Effector memory CD4-positive, alpha-beta T cell (primary cell): ENCODE measurements around the gene GLCE.

Source experiments
- DNase-seq, 3 donors: peaks; one replicate each; pipeline ENCODE4 v3.0.0-alpha.2; 2020
- H3K27ac ChIP-seq: 2 replicates; pipeline ENCODE4 v1.7.0; 2013; ENCODE audit warnings: mild to moderate bottlenecking, low read length, moderate library complexity; ENCODE audit not compliant: insufficient read depth, poor library complexity, severe bottlenecking
- H3K27me3 ChIP-seq: replicated peaks from 2 replicates; pipeline ENCODE4 v1.7.0; 2013; ENCODE audit warnings: mild to moderate bottlenecking, low read length; ENCODE audit not compliant: insufficient read depth, control insufficient read depth, poor library complexity, severe bottlenecking
- H3K36me3 ChIP-seq: 2 replicates; pipeline ENCODE4 v1.7.0; 2013; ENCODE audit warnings: mild to moderate bottlenecking, low read length, moderate library complexity; ENCODE audit not compliant: control insufficient read depth, insufficient read depth
- H3K4me1 ChIP-seq: 2 replicates; pipeline ENCODE4 v1.7.0; 2013; ENCODE audit warnings: low read length, mild to moderate bottlenecking; ENCODE audit not compliant: control insufficient read depth, insufficient read depth, poor library complexity, severe bottlenecking
- H3K4me3 ChIP-seq: 2 replicates; pipeline ENCODE4 v1.7.0; 2013; ENCODE audit warnings: low read length, low read depth, mild to moderate bottlenecking; ENCODE audit not compliant: insufficient read depth, poor library complexity, severe bottlenecking
- H3K9me3 ChIP-seq: 2 replicates; pipeline ENCODE4 v1.7.0; 2013; ENCODE audit warnings: mild to moderate bottlenecking, low read length, moderate library complexity; ENCODE audit not compliant: control insufficient read depth

GLCE gene

GRCh38 chr15:69275933-69276560, 115.6 kb downstream of the GLCE start:
- no peaks in the 10 kb centered on the region for H3K9me3 ChIP-seq
- no peaks in the 10 kb centered on the region for H3K36me3 ChIP-seq
- no peak overlapping the region for H3K4me3 ChIP-seq
- DNase-seq: no peak
- H3K4me1 ChIP-seq: no peaks in the 10 kb centered on the region
- no peaks in the 10 kb centered on the region for H3K27me3 ChIP-seq
- H3K27ac ChIP-seq: no peak overlapping the region

- H3K4me1 ChIP-seq: no peaks in the 10 kb centered on the region
- no peaks in the 10 kb centered on the region for H3K9me3 ChIP-seq
- H3K4me3 ChIP-seq: no peak overlapping the region
- H3K36me3 ChIP-seq: no peaks in the 10 kb centered on the region
- H3K27me3 ChIP-seq: no peaks in the 10 kb centered on the region
- DNase-seq: no peak
- H3K27ac ChIP-seq: no peak overlapping the region
Observed at GRCh38 chr15:69277316-69277715, 116.9 kb downstream of the GLCE start.

- Histone ChIP-seq H3K27me3 (no peaks in the 10 kb centered on the region), H3K4me1 (no peaks in the 10 kb centered on the region), H3K4me3 (no peak overlapping the region), H3K27ac (no peak overlapping the region), H3K9me3 (no peaks in the 10 kb centered on the region), H3K36me3 (no peaks in the 10 kb centered on the region)
- DNase-seq: no peak
Observed at GRCh38 chr15:69279636-69280035, 119.2 kb downstream of the GLCE start.

- Histone ChIP-seq H3K9me3 (no peaks in the 10 kb centered on the region), H3K27ac (no peak overlapping the region), H3K27me3 (no peaks in the 10 kb centered on the region), H3K4me1 (no peaks in the 10 kb centered on the region), H3K4me3 (no peak overlapping the region), H3K36me3 (no peaks in the 10 kb centered on the region)
- no peak for DNase-seq
Observed at GRCh38 chr15:69280783-69281182, 120.3 kb downstream of the GLCE start.

DNA sequence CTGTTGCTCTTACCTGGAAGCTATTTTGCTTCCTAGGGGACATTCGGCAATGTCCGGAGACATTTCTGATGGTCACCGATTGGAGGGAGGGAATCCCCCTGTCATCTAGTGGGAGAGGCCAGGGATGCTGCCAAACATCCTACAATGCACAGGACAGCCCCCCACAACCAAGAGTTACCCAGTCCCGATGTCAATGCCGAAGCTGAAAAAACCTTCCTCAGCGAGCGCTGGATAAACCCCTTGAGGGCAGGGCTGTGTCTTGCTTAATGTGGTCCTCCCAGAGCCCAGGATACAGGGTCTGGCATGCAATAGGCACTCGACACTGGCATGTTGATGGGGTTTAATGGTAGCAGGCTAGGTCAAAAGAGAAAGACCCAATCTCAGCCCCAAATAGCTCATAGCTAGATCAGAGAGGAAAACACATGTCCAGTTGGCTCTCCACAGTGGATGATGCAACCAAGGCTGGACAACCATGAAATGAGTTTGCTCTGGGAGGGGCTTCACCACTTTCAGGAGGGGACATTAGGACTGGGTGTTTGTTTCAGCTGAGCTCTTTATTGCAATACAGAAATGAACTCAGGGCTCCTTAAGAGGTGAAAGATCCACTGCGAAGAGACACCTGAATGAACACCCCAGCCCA, 121.8 kb downstream of the GLCE start:
- no peak overlapping the region for H3K27ac ChIP-seq
- H3K36me3 ChIP-seq: no peaks in the 10 kb centered on the region
- no peaks in the 10 kb centered on the region for H3K9me3 ChIP-seq
- DNase-seq: no peak
- H3K4me3 ChIP-seq: no peak overlapping the region
- H3K27me3 ChIP-seq: no peaks in the 10 kb centered on the region
- no peaks in the 10 kb centered on the region for H3K4me1 ChIP-seq

DNA sequence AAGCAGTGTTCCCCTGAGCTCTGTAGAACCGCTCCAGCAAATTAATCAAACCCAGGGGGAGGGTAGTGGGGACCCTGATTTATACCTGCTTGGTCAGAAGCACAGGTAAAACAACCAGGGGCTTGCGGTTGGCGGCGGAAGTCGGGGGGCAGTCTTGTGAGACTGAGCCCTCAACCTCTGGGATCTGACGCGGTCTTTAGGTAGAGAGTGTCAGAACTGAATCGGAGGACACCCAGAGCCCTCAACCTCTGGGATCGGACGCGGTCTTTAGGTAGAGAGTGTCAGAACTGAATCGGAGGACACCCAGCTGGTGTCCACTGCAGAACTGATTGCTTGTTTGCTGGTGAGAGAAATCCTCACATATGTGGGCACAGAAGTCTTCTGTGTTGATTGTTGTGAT, 125.4 kb downstream of the GLCE start:
- Histone ChIP-seq H3K27ac (no peak overlapping the region), H3K4me1 (no peaks in the 10 kb centered on the region)
- no peak for DNase-seq

DNA sequence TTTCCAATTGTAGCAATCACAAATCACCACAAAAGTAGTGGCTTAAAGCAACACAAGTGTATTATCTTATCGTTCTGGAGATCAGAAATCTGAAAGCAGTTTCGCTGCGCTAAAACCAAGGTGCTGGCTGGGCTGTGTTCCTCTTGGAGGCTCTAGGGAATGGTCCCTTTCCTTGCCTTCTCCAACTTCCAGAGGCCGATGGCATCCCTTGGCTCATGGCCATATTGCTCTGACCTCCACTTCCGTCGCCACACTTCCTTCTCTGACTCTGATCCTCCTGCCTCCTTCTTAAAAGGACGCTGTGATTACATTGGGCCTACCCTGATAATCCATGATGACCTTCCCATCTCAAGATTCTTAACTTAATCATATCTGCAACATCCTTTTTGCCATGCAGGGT, 127.6 kb downstream of the GLCE start:
- no peaks in the 10 kb centered on the region for H3K4me1 ChIP-seq

More for the DNA sequence above, 125.4 kb downstream of the GLCE start:
- Histone ChIP-seq H3K9me3 (no peaks in the 10 kb centered on the region), H3K36me3 (no peaks in the 10 kb centered on the region), H3K4me3 (no peak overlapping the region), H3K27me3 (no peaks in the 10 kb centered on the region)

GRCh38 chr15:69288531-69289341, 128.3 kb downstream of the GLCE start:
- no peak overlapping the region for H3K27ac ChIP-seq
- H3K36me3 ChIP-seq: no peaks in the 10 kb centered on the region
- no peaks in the 10 kb centered on the region for H3K4me1 ChIP-seq
- H3K4me3 ChIP-seq: no peak overlapping the region
- no peaks in the 10 kb centered on the region for H3K27me3 ChIP-seq
- DNase-seq: no peak
- H3K9me3 ChIP-seq: no peaks in the 10 kb centered on the region

More for the DNA sequence above, 127.6 kb downstream of the GLCE start:
- Histone ChIP-seq H3K36me3 (no peaks in the 10 kb centered on the region), H3K27me3 (no peaks in the 10 kb centered on the region), H3K4me3 (no peak overlapping the region), H3K9me3 (no peaks in the 10 kb centered on the region), H3K27ac (no peak overlapping the region)
- no peak for DNase-seq

DNA sequence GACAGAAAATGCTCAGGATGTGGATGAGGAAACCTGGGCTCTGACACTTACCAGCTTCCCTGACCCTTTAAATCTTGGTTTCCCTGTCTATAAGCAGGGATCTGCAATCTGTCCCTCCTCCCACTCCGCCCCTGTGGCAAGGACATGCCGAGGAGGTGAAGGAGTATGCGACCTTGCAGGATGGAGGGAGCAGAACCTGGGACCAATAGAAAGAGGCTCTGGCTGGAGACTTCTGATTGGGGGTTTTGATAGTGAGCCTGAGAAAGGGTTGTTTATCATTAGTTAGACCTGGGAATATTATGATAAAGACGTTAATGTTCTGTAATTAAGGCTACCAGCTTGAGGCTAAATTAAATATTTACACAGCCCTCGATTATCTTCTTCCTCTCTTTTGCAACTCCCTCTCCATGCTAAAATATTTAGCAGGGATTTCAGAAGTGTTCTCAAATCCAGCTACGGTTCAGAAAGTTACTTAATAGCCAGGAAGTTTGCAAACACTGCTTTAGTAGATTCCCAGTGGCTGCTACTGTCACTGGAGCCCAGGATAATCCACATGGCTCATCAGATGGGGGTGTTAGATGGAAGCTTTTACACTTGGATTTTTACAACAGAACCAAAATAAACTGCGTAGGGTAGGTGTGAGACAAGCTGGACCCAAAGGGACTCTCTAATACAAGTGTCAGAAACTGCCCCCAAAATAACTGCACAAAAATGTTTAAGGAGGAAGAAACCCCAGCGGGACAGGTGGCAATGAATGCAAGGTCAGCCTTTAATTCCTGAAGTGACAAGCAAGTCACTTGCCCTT, 129.1 kb downstream of the GLCE start:
- no peak for DNase-seq
- Histone ChIP-seq H3K9me3 (no peaks in the 10 kb centered on the region), H3K4me1 (no peaks in the 10 kb centered on the region), H3K36me3 (no peaks in the 10 kb centered on the region), H3K27ac (no peak overlapping the region), H3K4me3 (no peak overlapping the region), H3K27me3 (no peaks in the 10 kb centered on the region)
